22Rv1 (cell line): ENCODE data around the gene EFCAB8.

Source experiments
- ZFX ChIP-seq: fragments of 450-650 bp; IDR thresholded peaks from 2 replicates; pipeline ENCODE4 v1.6.1; 2017; ENCODE audit warnings: antibody characterized with exemption, borderline replicate concordance
- TF ChIP-seq, protein P1 (sequence below): fragments of 450-650 bp; IDR thresholded peaks from 2 replicates; pipeline ENCODE4 v1.5.1; 2017; ENCODE audit warnings: mild to moderate bottlenecking

DNA sequence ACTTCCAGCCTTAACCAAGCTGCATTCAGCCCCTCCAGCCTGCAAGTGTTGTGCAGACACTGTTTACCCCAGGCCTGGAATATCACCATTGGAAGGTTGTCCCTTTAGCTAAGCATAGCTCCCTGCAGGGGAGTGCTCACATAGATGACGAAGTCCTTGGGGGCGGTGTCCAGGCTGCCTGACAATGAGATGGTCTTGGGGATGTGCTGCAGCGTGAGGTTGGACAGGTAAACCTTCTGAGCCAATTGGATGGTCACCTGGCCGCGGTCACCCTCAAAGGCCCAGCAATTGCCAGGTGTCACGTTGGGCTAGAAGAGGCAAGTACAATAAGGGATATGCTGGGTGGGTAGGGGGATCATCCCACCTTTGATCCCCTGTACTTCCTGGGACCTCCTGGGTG, 126.9 kb downstream of the EFCAB8 start:
- TF ChIP-seq, protein P1, sequence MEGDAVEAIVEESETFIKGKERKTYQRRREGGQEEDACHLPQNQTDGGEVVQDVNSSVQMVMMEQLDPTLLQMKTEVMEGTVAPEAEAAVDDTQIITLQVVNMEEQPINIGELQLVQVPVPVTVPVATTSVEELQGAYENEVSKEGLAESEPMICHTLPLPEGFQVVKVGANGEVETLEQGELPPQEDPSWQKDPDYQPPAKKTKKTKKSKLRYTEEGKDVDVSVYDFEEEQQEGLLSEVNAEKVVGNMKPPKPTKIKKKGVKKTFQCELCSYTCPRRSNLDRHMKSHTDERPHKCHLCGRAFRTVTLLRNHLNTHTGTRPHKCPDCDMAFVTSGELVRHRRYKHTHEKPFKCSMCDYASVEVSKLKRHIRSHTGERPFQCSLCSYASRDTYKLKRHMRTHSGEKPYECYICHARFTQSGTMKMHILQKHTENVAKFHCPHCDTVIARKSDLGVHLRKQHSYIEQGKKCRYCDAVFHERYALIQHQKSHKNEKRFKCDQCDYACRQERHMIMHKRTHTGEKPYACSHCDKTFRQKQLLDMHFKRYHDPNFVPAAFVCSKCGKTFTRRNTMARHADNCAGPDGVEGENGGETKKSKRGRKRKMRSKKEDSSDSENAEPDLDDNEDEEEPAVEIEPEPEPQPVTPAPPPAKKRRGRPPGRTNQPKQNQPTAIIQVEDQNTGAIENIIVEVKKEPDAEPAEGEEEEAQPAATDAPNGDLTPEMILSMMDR: no peak
- no peak for TF ChIP-seq ZFX
